HuH-7.5 (cell line): ENCODE data around the gene MEGF11.

Source experiments
- DNase-seq: peaks from one replicate; pipeline ENCODE4 v3.0.0; 2011; ENCODE audit warnings: low spot score

The MEGF11 gene

GRCh38 chr15:65851981-65852380 lies 401.6 kb downstream of the MEGF11 start:
- no peak for DNase-seq

GRCh38 chr15:65847989-65848388 lies 405.6 kb downstream of the MEGF11 start:
- no peak for DNase-seq

- DNase-seq, result no peak
Measured at GRCh38 chr15:65845826-65846519, 407.6 kb downstream of the MEGF11 start.
